GM13976 (cell line): Measurements from ENCODE around the gene FOXL3.

Experiments used
- DNase-seq: peaks from one replicate; pipeline ENCODE4 v3.0.0; 2012; ENCODE audit warnings: low spot score
- CTCF ChIP-seq: IDR thresholded peaks from 2 replicates; pipeline ENCODE4 v1.5.1; 2012; ENCODE audit warnings: borderline replicate concordance, mild to moderate bottlenecking; ENCODE audit not compliant: insufficient read depth; ENCODE audit errors: extremely low read depth, missing control alignments, control extremely low read depth
- in situ Hi-C: fragments of 300-500 bp; cut with MboI; formaldehyde crosslinking; loops from one replicate; pipeline ENCODE4 v1.12.0; 2022; ENCODE audit warnings: low sequenced_read_pairs, mixed read lengths, inconsistent platforms; ENCODE audit not compliant: unreplicated experiment

FOXL3 gene

GRCh38 chr7:246451-246850 lies 43.5 kb upstream of the FOXL3 start:
- no peak for TF ChIP-seq CTCF
- in situ Hi-C loops, result no loop called here
- no peak for DNase-seq

- in situ Hi-C loops, result no loop called here
- DNase-seq, result no peak
- TF ChIP-seq CTCF, result no peak
These were observed 42.8 kb upstream of the FOXL3 start for GRCh38 chr7:247181-247580.

GRCh38 chr7:247636-248035 lies 42.3 kb upstream of the FOXL3 start:
- no peak for TF ChIP-seq CTCF
- DNase-seq, result no peak
- in situ Hi-C loops, result no loop called here

GRCh38 chr7:248732-249435 lies 41.1 kb upstream of the FOXL3 start:
- no peak for DNase-seq
- TF ChIP-seq CTCF, result no peak
- in situ Hi-C loops, result no loop called here

- in situ Hi-C loops, result no loop called here
- TF ChIP-seq CTCF, result no peak
- no peak for DNase-seq
These were observed 40.0 kb upstream of the FOXL3 start for GRCh38 chr7:249989-250388.

- no peak for DNase-seq
- in situ Hi-C loops, result no loop called here
- no peak for TF ChIP-seq CTCF
These were observed 39.4 kb upstream of the FOXL3 start for GRCh38 chr7:250523-250922.
